Sciatic nerve (tissue), 2 donors: ENCODE data around the gene OR6J1. TPM values are rescaled to one million over a fixed set of nuclear protein-coding genes. Genes with fewer than 3 reads are reported as not detected.
"Not testable (repeated sequence)": the region's sequence is repeated elsewhere in the genome, so short reads cannot be mapped to it uniquely, and the experiment has no call there.

Source experiments
- ATAC-seq: fragments of 200-7000 bp; cut with Tn5 transposase; one replicate; pipeline ENCODE4 v1.9.1; 2020; ENCODE audit warnings: mild to moderate bottlenecking, moderate library complexity
- DNase-seq: peaks from one replicate; pipeline ENCODE4 v3.0.0-alpha.2; 2020; ENCODE audit warnings: low spot score
- intact Hi-C: fragments of 100-400 bp; cut with DNase I; formaldehyde crosslinking; loops from one replicate; pipeline ENCODE4 v1.14.2; 2022
- total RNA-seq: library from RNA; stranded (reverse); fragmentation: NEBNext Ultra II Directional; extraction: Animal tissue kit (Norgen Biotek cat#: 25700); gene quantifications from one replicate; pipeline ENCODE4 v1.2.1, GENCODE V29; 2021
- donor health status: DM: no; HTN: no; CAD: no.
- donor health status: DM: no; HTN: no; CAD: no.

OR6J1 gene
- total RNA-seq, 1 donor from 2014 or later: not detected

GRCh38 chr14:22653012-22653621, 9.0 kb upstream of the OR6J1 start:
- intact Hi-C loops: no loop called here
- ATAC-seq (peak; percentile 86), DNase-seq (peak; percentile 74)

- no peak for ATAC-seq
- intact Hi-C loops: no loop called here
Measured at GRCh38 chr14:22651586-22651985, 7.4 kb upstream of the OR6J1 start.

GRCh38 chr14:22650960-22651521, 6.9 kb upstream of the OR6J1 start:
- DNase-seq: no peak
- intact Hi-C loops: no loop called here
- no peak for ATAC-seq

More at GRCh38 chr14:22651586-22651985, 7.4 kb upstream of the OR6J1 start:
- DNase-seq: no peak

- intact Hi-C loops: no loop called here
- no peak for ATAC-seq
- no peak for DNase-seq
Measured at GRCh38 chr14:22650046-22650739, 6.0 kb upstream of the OR6J1 start.

GRCh38 chr14:22648506-22648905, 4.4 kb upstream of the OR6J1 start:
- intact Hi-C loops: no loop called here
- DNase-seq (no peak), ATAC-seq (peak; percentile 60)

GRCh38 chr14:22646570-22647254, 2.6 kb upstream of the OR6J1 start:
- ATAC-seq (no peak), DNase-seq (no peak)
- intact Hi-C loops: no loop called here

GRCh38 chr14:22641846-22642245, 2.3 kb downstream of the OR6J1 start:
- intact Hi-C loops: no loop called here
- no peak for ATAC-seq

GRCh38 chr14:22640192-22640591, 4.0 kb downstream of the OR6J1 start:
- intact Hi-C loops: no loop called here
- no peak for DNase-seq
- ATAC-seq: no peak

More at GRCh38 chr14:22641846-22642245, 2.3 kb downstream of the OR6J1 start:
- DNase-seq: no peak

GRCh38 chr14:22635980-22636379, 8.2 kb downstream of the OR6J1 start:
- ATAC-seq, DNase-seq, intact Hi-C loops: not testable (repeated sequence)

- DNase-seq: no peak
- no peak for ATAC-seq
- intact Hi-C loops: no loop called here
Measured at GRCh38 chr14:22634233-22634900, 9.8 kb downstream of the OR6J1 start.

GRCh38 chr14:22630486-22630885, 13.7 kb downstream of the OR6J1 start:
- no peak for ATAC-seq
- intact Hi-C loops: no loop called here
- no peak for DNase-seq

GRCh38 chr14:22630066-22630465, 14.1 kb downstream of the OR6J1 start:
- ATAC-seq (no peak), DNase-seq (no peak)
- intact Hi-C loops: no loop called here

GRCh38 chr14:22629361-22629760, 14.8 kb downstream of the OR6J1 start:
- ATAC-seq: no peak
- intact Hi-C loops: no loop called here
- no peak for DNase-seq

- DNase-seq (no peak), ATAC-seq (no peak)
- intact Hi-C loops: no loop called here
Measured at GRCh38 chr14:22627506-22628263, 16.5 kb downstream of the OR6J1 start.

GRCh38 chr14:22626590-22626989, 17.6 kb downstream of the OR6J1 start:
- no peak for DNase-seq
- no peak for ATAC-seq
- intact Hi-C loops: no loop called here

- ATAC-seq: no peak
- DNase-seq: no peak
- intact Hi-C loops: no loop called here
Measured at GRCh38 chr14:22623047-22623446, 21.1 kb downstream of the OR6J1 start.

- DNase-seq (no peak), ATAC-seq (no peak)
- intact Hi-C loops: no loop called here
Measured at GRCh38 chr14:22622255-22622654, 21.9 kb downstream of the OR6J1 start.

- ATAC-seq, DNase-seq, intact Hi-C loops: not testable (repeated sequence)
Measured at GRCh38 chr14:22615765-22616164, 28.4 kb downstream of the OR6J1 start.
